ENCODE measurements around the gene NAA35. TPM values are rescaled to one million over a fixed set of nuclear protein-coding genes. Genes with fewer than 3 reads are reported as not detected.

The NAA35 gene
- total and polyA plus RNA-seq, 2 of the 8 experiments (the other 6 are each of a cell fraction or from before 2014, with no cell fraction given) = 12.9 to 35.2 TPM

GRCh38 chr9:85971731-85972130 is 30.8 kb downstream of the NAA35 start:
- FAIRE-seq = no peak
- no peak for TF ChIP-seq SIRT6 (IDR thresholded peaks at IDR 0.05; ENCODE audit: low read length)
- TF ChIP-seq TAF1 (IDR thresholded peaks at IDR 0.05; ENCODE audit: low read depth, low read length) = no peak
- TF ChIP-seq CBX8 (IDR thresholded peaks at IDR 0.05; ENCODE audit: borderline replicate concordance, low read depth, low read length) = no peak
- no peak for TF ChIP-seq CBX5 (IDR thresholded peaks at IDR 0.05; ENCODE audit: low read depth, low read length)
- TF ChIP-seq TCF12 (IDR thresholded peaks at IDR 0.05; ENCODE audit: low read depth, low read length) = no peak
- no peak for TF ChIP-seq GABPA (IDR thresholded peaks at IDR 0.05; ENCODE audit: borderline replicate concordance, insufficient read depth, low read length)
- TF ChIP-seq RAD21 (IDR thresholded peaks at IDR 0.05 in 1 of 2, conservative IDR thresholded peaks at IDR 0.05 in 1 of 2; ENCODE audit: low read depth in 2 of 2, low read length in 2 of 2) = no peak
- TF ChIP-seq SIX5 (IDR thresholded peaks at IDR 0.05; ENCODE audit: low read depth, low read length) = no peak
- no peak for TF ChIP-seq RBBP5 (IDR thresholded peaks at IDR 0.05; ENCODE audit: borderline replicate concordance, low read depth, low read length)
- TF ChIP-seq KDM4A (IDR thresholded peaks at IDR 0.05; ENCODE audit: low read depth, low read length, severe bottlenecking) = no peak
- TF ChIP-seq SUZ12 (IDR thresholded peaks at IDR 0.05; ENCODE audit: low read length) = no peak

More at GRCh38 chr9:85971731-85972130, 30.8 kb downstream of the NAA35 start:
- H2BK120ac ChIP-seq (replicated peaks; ENCODE audit: low read depth, low read length) = no peak overlapping the region
- H3K4me3 ChIP-seq (ENCODE audit: extremely low read depth in 1 of 4, insufficient read depth in 2 of 4, low read depth in 3 of 4, low read length in 4 of 4) = no peak overlapping the region
- H2BK20ac ChIP-seq (ENCODE audit: low read length) = no peak overlapping the region
- no peak overlapping the region for H2BK12ac ChIP-seq (ENCODE audit: low read depth, low read length)
- no peak overlapping the region for H2BK5ac ChIP-seq (ENCODE audit: low read depth, low read length)
- H3K4me1 ChIP-seq (replicated peaks in 1 of 4; ENCODE audit: control insufficient read depth in 3 of 4, insufficient read depth in 4 of 4, low read length in 3 of 4) = no peaks in the 10 kb centered on the region
- H3K18ac ChIP-seq (ENCODE audit: extremely low read depth, low read length) = no peak overlapping the region
- no peak overlapping the region for H3K4me2 ChIP-seq (ENCODE audit: insufficient read depth in 1 of 2, low read depth in 2 of 2, low read length in 2 of 2)
- H2AFZ ChIP-seq (ENCODE audit: low read length) = no peak overlapping the region
- no peak overlapping the region for H3K27ac ChIP-seq (ENCODE audit: low read depth, low read length)
- no peak overlapping the region for H4K8ac ChIP-seq (ENCODE audit: extremely low read depth, insufficient read depth, low read length)
- no peaks in the 10 kb centered on the region for H3K79me1 ChIP-seq (ENCODE audit: low read depth, low read length)
- POLR2A ChIA-PET (ENCODE audit: partially characterized antibody) = interaction anchor here (0.6 kb wide), 1 partner anchor 24 kb away, joined by 3 read pairs; no protein-coding TSS in a partner anchor
- H2AK5ac ChIP-seq (ENCODE audit: low read depth, low read length) = no peak overlapping the region
- peaks cover 0 to 64% (median 11%) of the 10 kb centered on the region in 4 experiments; a peak in 4 of 8 replicates for H3K36me3 ChIP-seq (ENCODE audit: control insufficient read depth in 2 of 4, insufficient read depth in 4 of 4, low read length in 3 of 4)
- no peak overlapping the region for H3K4ac ChIP-seq (replicated peaks; ENCODE audit: insufficient read length, low read depth, low read length)
- no peak overlapping the region for H4K5ac ChIP-seq (ENCODE audit: insufficient read length, low read depth, low read length)
- no peak overlapping the region for H3K9ac ChIP-seq (replicated peaks in 1 of 4; ENCODE audit: extremely low read depth in 1 of 4, low read depth in 3 of 4, low read length in 3 of 4)
- no peaks in the 10 kb centered on the region for H3K23me2 ChIP-seq (ENCODE audit: low read depth, low read length)
- no peaks in the 10 kb centered on the region for H3K27me3 ChIP-seq (replicated peaks in 1 of 4; ENCODE audit: control insufficient read depth in 3 of 4, extremely low read depth in 1 of 4, insufficient read depth in 3 of 4, low read length in 3 of 4)
- H4K20me1 ChIP-seq (replicated peaks in 1 of 2; ENCODE audit: control insufficient read depth in 1 of 2, insufficient read depth in 2 of 2, low read length in 2 of 2) = peaks cover 0 to 1% of the 10 kb centered on the region in 2 experiments
- no peak overlapping the region for H3K56ac ChIP-seq (replicated peaks; ENCODE audit: insufficient read length, low read depth, low read length)
- H3K9me3 ChIP-seq (ENCODE audit: insufficient read depth in 2 of 2, low read depth in 1 of 2, low read length in 1 of 2) = no peaks in the 10 kb centered on the region
- no peak for DNase-seq (ENCODE audit: low read depth in 1 of 2, low spot score in 2 of 2)
- H4K91ac ChIP-seq (replicated peaks; ENCODE audit: insufficient read length, low read length) = no peak overlapping the region
- CTCF ChIA-PET (ENCODE audit: partially characterized antibody) = interaction anchor here (1.2 kb wide), 1 partner anchor 229 kb away, joined by 4 read pairs; no protein-coding TSS in a partner anchor
- no peaks in the 10 kb centered on the region for H3K79me2 ChIP-seq (ENCODE audit: control insufficient read depth in 1 of 2, insufficient read depth in 2 of 2, low read length in 2 of 2)
- H3K14ac ChIP-seq (ENCODE audit: insufficient read length) = no peak overlapping the region
- H3K23ac ChIP-seq (ENCODE audit: insufficient read length) = no peak overlapping the region
- H2BK15ac ChIP-seq (ENCODE audit: low read length) = no peak overlapping the region
